ENCODE data around the gene PRDM16. TPM values are rescaled to one million over a fixed set of nuclear protein-coding genes. Genes with fewer than 3 reads are reported as not detected.

The PRDM16 gene
- total RNA-seq, 1 donor from 2014 or later = 0.43 TPM

DNA sequence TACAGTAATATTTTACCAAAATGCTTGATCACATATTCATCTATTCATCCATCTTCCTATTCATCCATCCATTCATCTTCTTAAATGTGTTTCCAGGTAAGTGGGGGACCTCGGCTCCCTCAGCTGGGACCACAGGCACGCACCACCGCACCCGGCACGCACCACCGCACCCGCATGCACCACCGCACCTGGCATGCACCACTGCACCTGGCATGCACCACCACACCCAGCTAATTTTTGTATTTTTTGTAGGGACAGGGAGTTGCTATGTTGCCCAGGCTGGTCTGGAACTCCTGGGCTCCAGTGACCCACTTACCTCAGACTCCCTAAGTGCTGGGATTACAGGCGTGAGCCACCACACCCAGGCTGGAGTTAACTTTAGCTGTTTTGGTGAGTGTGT, 26.5 kb upstream of the PRDM16 start:
- H3K4me3 ChIP-seq (ENCODE audit: insufficient read depth, low read depth, low read length) = no peak overlapping the region
- TF ChIP-seq, protein P1, sequence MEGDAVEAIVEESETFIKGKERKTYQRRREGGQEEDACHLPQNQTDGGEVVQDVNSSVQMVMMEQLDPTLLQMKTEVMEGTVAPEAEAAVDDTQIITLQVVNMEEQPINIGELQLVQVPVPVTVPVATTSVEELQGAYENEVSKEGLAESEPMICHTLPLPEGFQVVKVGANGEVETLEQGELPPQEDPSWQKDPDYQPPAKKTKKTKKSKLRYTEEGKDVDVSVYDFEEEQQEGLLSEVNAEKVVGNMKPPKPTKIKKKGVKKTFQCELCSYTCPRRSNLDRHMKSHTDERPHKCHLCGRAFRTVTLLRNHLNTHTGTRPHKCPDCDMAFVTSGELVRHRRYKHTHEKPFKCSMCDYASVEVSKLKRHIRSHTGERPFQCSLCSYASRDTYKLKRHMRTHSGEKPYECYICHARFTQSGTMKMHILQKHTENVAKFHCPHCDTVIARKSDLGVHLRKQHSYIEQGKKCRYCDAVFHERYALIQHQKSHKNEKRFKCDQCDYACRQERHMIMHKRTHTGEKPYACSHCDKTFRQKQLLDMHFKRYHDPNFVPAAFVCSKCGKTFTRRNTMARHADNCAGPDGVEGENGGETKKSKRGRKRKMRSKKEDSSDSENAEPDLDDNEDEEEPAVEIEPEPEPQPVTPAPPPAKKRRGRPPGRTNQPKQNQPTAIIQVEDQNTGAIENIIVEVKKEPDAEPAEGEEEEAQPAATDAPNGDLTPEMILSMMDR (IDR thresholded peaks at IDR 0.05; ENCODE audit: insufficient read depth, low read depth, low read length) = no peak
- no peak for TF ChIP-seq EZH2 (IDR thresholded peaks at IDR 0.05; ENCODE audit: insufficient read depth, low read length)
- Mint-ChIP-seq H3K4me1 (ENCODE audit: low read depth, unreplicated experiment) (no peaks in the 10 kb centered on the region), H3K27me3 (ENCODE audit: low read depth, unreplicated experiment) (peaks cover 22% of the 10 kb centered on the region), H3K4me3 (ENCODE audit: unreplicated experiment) (no peak overlapping the region), H3K36me3 (ENCODE audit: low read depth, unreplicated experiment) (no peaks in the 10 kb centered on the region), H3K9me3 (ENCODE audit: unreplicated experiment) (peaks cover 1% of the 10 kb centered on the region), H3K27ac (ENCODE audit: unreplicated experiment) (no peak overlapping the region)
- H3K4me1 ChIP-seq (ENCODE audit: insufficient read depth, low read length) = no peaks in the 10 kb centered on the region
- H3K9ac ChIP-seq (ENCODE audit: low read length) = no peak overlapping the region
- no peaks in the 10 kb centered on the region for H3K36me3 ChIP-seq (ENCODE audit: insufficient read depth, low read length)
- H3K79me2 ChIP-seq (ENCODE audit: insufficient read depth, low read length) = no peaks in the 10 kb centered on the region
- H2AFZ ChIP-seq (ENCODE audit: low read depth, low read length) = no peak overlapping the region
- no peaks in the 10 kb centered on the region for H3K27me3 ChIP-seq (ENCODE audit: insufficient read depth, low read length)
- no peak overlapping the region for H3K4me2 ChIP-seq (ENCODE audit: low read length)
- H4K20me1 ChIP-seq (ENCODE audit: insufficient read depth, low read length) = no peaks in the 10 kb centered on the region
- no peak for DNase-seq (ENCODE audit: low read depth)
- no peak overlapping the region for H3K27ac ChIP-seq (ENCODE audit: low read depth, low read length)
- FAIRE-seq = no peak
- no peaks in the 10 kb centered on the region for H3K9me3 ChIP-seq (ENCODE audit: insufficient read depth, low read depth, low read length)

DNA sequence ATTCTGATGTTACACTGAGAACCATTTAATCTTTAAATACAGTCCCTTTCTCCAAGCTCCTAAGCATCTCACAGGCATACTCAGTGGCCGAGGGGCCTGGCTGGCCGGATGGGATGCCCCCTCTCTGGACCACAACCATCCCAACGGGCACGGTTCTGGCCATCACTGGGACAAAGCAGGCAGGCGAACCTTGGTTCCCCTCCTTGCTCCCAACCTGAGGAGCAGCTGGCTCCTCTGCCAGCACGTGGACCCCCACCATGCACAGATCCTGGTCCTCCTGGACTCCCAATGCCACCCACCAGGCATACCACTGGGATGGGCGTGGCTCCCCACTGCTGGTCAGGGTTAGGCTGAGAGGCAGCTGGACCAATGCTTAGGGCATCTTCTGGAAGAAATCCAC, 19.8 kb upstream of the PRDM16 start:
- FAIRE-seq (no peak), DNase-seq (ENCODE audit: low read depth) (no peak)
- Histone ChIP-seq H3K27ac (ENCODE audit: low read depth, low read length) (no peak overlapping the region), H4K20me1 (ENCODE audit: insufficient read depth, low read length) (no peaks in the 10 kb centered on the region), H3K27me3 (ENCODE audit: insufficient read depth, low read length) (no peaks in the 10 kb centered on the region), H3K9me3 (ENCODE audit: insufficient read depth, low read depth, low read length) (no peaks in the 10 kb centered on the region), H3K9ac (ENCODE audit: low read length) (no peak overlapping the region), H3K4me3 (ENCODE audit: insufficient read depth, low read depth, low read length) (no peak overlapping the region), H3K4me2 (ENCODE audit: low read length) (no peak overlapping the region), H3K36me3 (ENCODE audit: insufficient read depth, low read length) (no peaks in the 10 kb centered on the region), H2AFZ (ENCODE audit: low read depth, low read length) (no peak overlapping the region), H3K79me2 (ENCODE audit: insufficient read depth, low read length) (no peaks in the 10 kb centered on the region), H3K4me1 (ENCODE audit: insufficient read depth, low read length) (no peaks in the 10 kb centered on the region)
- Mint-ChIP-seq H3K27ac (ENCODE audit: unreplicated experiment) (no peak overlapping the region), H3K9me3 (ENCODE audit: unreplicated experiment) (peaks cover 10% of the 10 kb centered on the region), H3K36me3 (ENCODE audit: low read depth, unreplicated experiment) (peaks cover 1% of the 10 kb centered on the region), H3K4me1 (ENCODE audit: low read depth, unreplicated experiment) (no peaks in the 10 kb centered on the region), H3K4me3 (ENCODE audit: unreplicated experiment) (no peak overlapping the region), H3K27me3 (ENCODE audit: low read depth, unreplicated experiment) (peaks cover 49% of the 10 kb centered on the region)
- TF ChIP-seq, protein P1 (IDR thresholded peaks at IDR 0.05; ENCODE audit: insufficient read depth, low read depth, low read length) = no peak
- TF ChIP-seq EZH2 (IDR thresholded peaks at IDR 0.05; ENCODE audit: insufficient read depth, low read length) = no peak

DNA sequence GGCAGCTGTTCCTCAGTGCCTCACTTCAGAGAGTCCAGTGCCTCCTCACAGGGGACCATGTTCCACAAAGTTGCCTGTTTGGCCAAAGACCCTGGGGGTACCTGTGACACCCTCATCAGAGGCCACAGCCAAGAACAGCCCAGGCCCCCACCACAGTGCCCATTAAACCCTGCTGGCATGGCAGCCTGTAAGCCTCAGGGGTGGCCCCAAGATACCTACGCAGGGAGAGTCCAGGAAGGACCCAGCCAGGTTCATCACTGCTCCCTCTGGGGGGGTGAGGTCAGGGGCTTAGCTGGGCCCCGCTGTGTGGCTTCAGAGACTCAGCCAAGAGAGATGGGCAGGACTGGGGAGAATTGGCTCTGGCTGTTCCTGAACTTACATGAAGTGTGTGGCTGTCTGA, 19.1 kb upstream of the PRDM16 start:
- TF ChIP-seq, protein P1 (IDR thresholded peaks at IDR 0.05; ENCODE audit: insufficient read depth, low read depth, low read length) = no peak
- no peak for TF ChIP-seq EZH2 (IDR thresholded peaks at IDR 0.05; ENCODE audit: insufficient read depth, low read length)
- H3K79me2 ChIP-seq (ENCODE audit: insufficient read depth, low read length) = no peaks in the 10 kb centered on the region
- FAIRE-seq (no peak), DNase-seq (ENCODE audit: low read depth) (no peak)
- Mint-ChIP-seq H3K27ac (ENCODE audit: unreplicated experiment) (no peak overlapping the region), H3K36me3 (ENCODE audit: low read depth, unreplicated experiment) (peaks cover 1% of the 10 kb centered on the region), H3K27me3 (ENCODE audit: low read depth, unreplicated experiment) (peaks cover 50% of the 10 kb centered on the region), H3K4me1 (ENCODE audit: low read depth, unreplicated experiment) (no peaks in the 10 kb centered on the region), H3K9me3 (ENCODE audit: unreplicated experiment) (peaks cover 13% of the 10 kb centered on the region), H3K4me3 (ENCODE audit: unreplicated experiment) (no peak overlapping the region)
- no peaks in the 10 kb centered on the region for H3K27me3 ChIP-seq (ENCODE audit: insufficient read depth, low read length)
- H3K9ac ChIP-seq (ENCODE audit: low read length) = no peak overlapping the region
- H3K4me1 ChIP-seq (ENCODE audit: insufficient read depth, low read length) = no peaks in the 10 kb centered on the region
- H3K4me2 ChIP-seq (ENCODE audit: low read length) = no peak overlapping the region
- no peaks in the 10 kb centered on the region for H3K36me3 ChIP-seq (ENCODE audit: insufficient read depth, low read length)
- H4K20me1 ChIP-seq (ENCODE audit: insufficient read depth, low read length) = no peaks in the 10 kb centered on the region
- H3K27ac ChIP-seq (ENCODE audit: low read depth, low read length) = no peak overlapping the region
- no peaks in the 10 kb centered on the region for H3K9me3 ChIP-seq (ENCODE audit: insufficient read depth, low read depth, low read length)
- no peak overlapping the region for H3K4me3 ChIP-seq (ENCODE audit: insufficient read depth, low read depth, low read length)
- no peak overlapping the region for H2AFZ ChIP-seq (ENCODE audit: low read depth, low read length)

Data from astrocyte (in vitro differentiated cells and primary cell).